MM.1S (cell line): Measurements from ENCODE around the gene SEMA4F.
A peak's percentile ranks its signal among the peaks of the same experiment; 100 is the strongest.

ENCODE experiments used
- DNase-seq: peaks from one replicate; pipeline ENCODE4 v3.0.0-alpha.2; 2015
- H2AFZ ChIP-seq: fragments of 300-600 bp; sonication (generic); 2 replicates; pipeline ENCODE4 v1.6.0; 2016; ENCODE audit warnings: antibody characterized with exemption, low read length
- H3F3A ChIP-seq: fragments of 300-600 bp; sonication (generic); 2 replicates; pipeline ENCODE4 v1.6.1; 2016; ENCODE audit warnings: mild to moderate bottlenecking, antibody characterized with exemption, low read length, moderate library complexity, mixed read lengths; ENCODE audit not compliant: insufficient read depth
- H3K27ac ChIP-seq: fragments of 300-600 bp; sonication (generic); 2 replicates; pipeline ENCODE4 v1.5.1; 2016; ENCODE audit warnings: mild to moderate bottlenecking, low read length
- H3K27me3 ChIP-seq: fragments of 300-600 bp; sonication (generic); replicated peaks from 2 replicates; pipeline ENCODE4 v1.6.0; 2016; ENCODE audit warnings: low read length; ENCODE audit not compliant: insufficient read depth
- H3K36me3 ChIP-seq: fragments of 300-600 bp; sonication (generic); replicated peaks from 2 replicates; pipeline ENCODE4 v1.6.1; 2016; ENCODE audit warnings: mild to moderate bottlenecking, low read length, mixed read lengths; ENCODE audit not compliant: insufficient read depth
- H3K4me1 ChIP-seq: fragments of 300-600 bp; sonication (generic); 2 replicates; pipeline ENCODE4 v1.6.1; 2016; ENCODE audit warnings: low read length, mixed read lengths
- H3K4me2 ChIP-seq: fragments of 300-600 bp; sonication (generic); 2 replicates; pipeline ENCODE4 v1.6.0; 2016; ENCODE audit warnings: low read depth, low read length
- H3K4me3 ChIP-seq: fragments of 300-600 bp; sonication (generic); 2 replicates; pipeline ENCODE4 v1.5.1; 2016; ENCODE audit warnings: low read length, mixed read lengths
- H3K79me2 ChIP-seq: fragments of 300-600 bp; sonication (generic); 2 replicates; pipeline ENCODE4 v1.6.1; 2016; ENCODE audit warnings: mixed run types, low read length, mixed read lengths
- H3K9ac ChIP-seq: fragments of 300-600 bp; sonication (generic); 2 replicates; pipeline ENCODE4 v1.6.1; 2016; ENCODE audit warnings: low read length, mixed read lengths
- H3K9me2 ChIP-seq: fragments of 300-600 bp; sonication (generic); replicated peaks from 2 replicates; pipeline ENCODE4 v1.6.1; 2016; ENCODE audit warnings: mild to moderate bottlenecking, low read length, mixed read lengths; ENCODE audit not compliant: insufficient read depth
- H3K9me3 ChIP-seq: fragments of 300-600 bp; sonication (generic); replicated peaks from 2 replicates; pipeline ENCODE4 v1.6.1; 2016; ENCODE audit warnings: mild to moderate bottlenecking, low read length, mixed read lengths; ENCODE audit not compliant: insufficient read depth
- H4K20me1 ChIP-seq: fragments of 300-600 bp; sonication (generic); 2 replicates; pipeline ENCODE4 v1.6.1; 2016; ENCODE audit warnings: mild to moderate bottlenecking, low read length, moderate library complexity, mixed read lengths; ENCODE audit not compliant: insufficient read depth
- EZH2 ChIP-seq: fragments of 300-600 bp; sonication (generic); optimal IDR thresholded peaks from 2 replicates; pipeline ENCODE3; 2017; ENCODE audit warnings: low read depth, mild to moderate bottlenecking, antibody characterized with exemption, low read length, mixed read lengths
- EZH2phosphoT487 ChIP-seq: fragments of 300-600 bp; sonication (generic); IDR thresholded peaks from 2 replicates; pipeline ENCODE4 v1.6.1; 2018; ENCODE audit warnings: antibody characterized with exemption, low read length
- TF ChIP-seq, protein P1 (sequence below): fragments of 300-600 bp; sonication (generic); IDR thresholded peaks from 2 replicates; pipeline ENCODE4 v1.5.1; 2016; ENCODE audit warnings: antibody characterized with exemption, low read length, mixed read lengths

The SEMA4F gene

DNA sequence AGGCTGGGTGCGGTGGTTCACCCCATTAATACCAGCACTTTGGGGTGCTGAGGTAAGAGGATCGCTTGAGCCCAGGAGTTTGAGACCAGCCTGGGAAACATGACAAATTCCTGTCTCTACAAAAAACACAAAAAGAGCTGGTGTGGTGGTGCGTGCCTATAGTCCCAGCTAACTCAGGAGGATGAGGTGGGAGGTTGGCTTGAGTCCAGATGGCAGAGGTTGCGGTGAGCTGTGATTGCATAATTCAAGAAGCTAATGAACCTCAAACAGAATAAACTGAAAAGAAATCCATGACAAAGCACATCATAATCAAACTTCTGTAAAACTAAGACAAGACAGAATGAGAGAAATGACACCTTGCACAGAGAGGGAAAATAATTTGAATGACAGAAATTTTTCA, 54.8 kb downstream of the SEMA4F start:
- TF ChIP-seq EZH2phosphoT487 (no peak), EZH2 (no peak)
- H3K4me2 ChIP-seq: no peak overlapping the region
- H2AFZ ChIP-seq: no peak overlapping the region
- no peak overlapping the region for H3K27ac ChIP-seq
- H3K9ac ChIP-seq: no peak overlapping the region
- H3F3A ChIP-seq: no peaks in the 10 kb centered on the region
- no peaks in the 10 kb centered on the region for H4K20me1 ChIP-seq
- no peak overlapping the region for H3K4me3 ChIP-seq
- no peaks in the 10 kb centered on the region for H3K36me3 ChIP-seq
- H3K79me2 ChIP-seq: no peaks in the 10 kb centered on the region
- H3K27me3 ChIP-seq: no peaks in the 10 kb centered on the region
- H3K4me1 ChIP-seq: no peaks in the 10 kb centered on the region
- no peak for DNase-seq
- H3K9me2 ChIP-seq: no peaks in the 10 kb centered on the region
- no peaks in the 10 kb centered on the region for H3K9me3 ChIP-seq

DNA sequence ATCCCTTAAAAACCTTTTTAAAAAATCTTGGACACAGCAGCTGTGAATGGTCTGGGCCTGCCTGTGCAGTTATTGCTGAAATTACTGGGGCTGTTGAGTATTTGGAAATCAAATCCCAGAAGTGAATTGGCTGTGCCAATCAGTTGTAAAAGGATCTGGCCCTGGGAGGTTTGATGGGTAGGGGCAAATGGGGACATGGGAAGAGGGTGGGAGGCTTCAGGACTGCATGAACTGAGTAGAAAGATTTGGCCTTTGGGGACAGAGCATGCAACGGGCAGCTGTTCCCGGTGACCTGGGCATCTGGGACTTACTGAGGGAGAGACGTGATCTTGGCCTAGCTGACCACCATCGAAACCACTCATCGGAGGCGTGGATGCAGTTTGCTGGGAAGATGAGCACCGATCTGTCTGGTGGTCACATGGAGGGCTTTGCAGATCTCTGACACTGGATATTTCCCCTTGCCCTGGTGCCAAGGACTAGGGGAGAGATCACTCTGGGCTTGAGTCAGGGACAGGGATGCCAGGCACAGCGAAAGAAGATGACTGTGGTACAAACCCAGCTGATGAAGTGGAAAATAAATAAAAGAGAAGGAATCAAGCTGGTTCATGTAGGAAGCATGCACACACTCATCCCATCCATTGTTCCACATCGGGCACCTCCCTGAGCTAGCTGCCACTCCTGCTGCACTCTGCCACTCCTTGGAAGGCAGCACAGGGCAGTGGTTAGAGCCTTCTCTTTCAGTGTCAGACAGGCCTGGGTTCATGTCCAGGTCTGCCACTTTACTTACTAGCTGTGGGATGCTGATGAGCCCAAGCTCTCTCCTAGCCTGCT, 58.4 kb downstream of the SEMA4F start:
- H3K36me3 ChIP-seq: no peaks in the 10 kb centered on the region
- H3K4me2 ChIP-seq: no peak overlapping the region
- DNase-seq: no peak
- H3K4me1 ChIP-seq: no peaks in the 10 kb centered on the region
- no peaks in the 10 kb centered on the region; the same call in 1 of the 2 replicates for H3K27me3 ChIP-seq
- H3K9me3 ChIP-seq: no peaks in the 10 kb centered on the region
- H2AFZ ChIP-seq: no peak overlapping the region
- TF ChIP-seq, protein P1, sequence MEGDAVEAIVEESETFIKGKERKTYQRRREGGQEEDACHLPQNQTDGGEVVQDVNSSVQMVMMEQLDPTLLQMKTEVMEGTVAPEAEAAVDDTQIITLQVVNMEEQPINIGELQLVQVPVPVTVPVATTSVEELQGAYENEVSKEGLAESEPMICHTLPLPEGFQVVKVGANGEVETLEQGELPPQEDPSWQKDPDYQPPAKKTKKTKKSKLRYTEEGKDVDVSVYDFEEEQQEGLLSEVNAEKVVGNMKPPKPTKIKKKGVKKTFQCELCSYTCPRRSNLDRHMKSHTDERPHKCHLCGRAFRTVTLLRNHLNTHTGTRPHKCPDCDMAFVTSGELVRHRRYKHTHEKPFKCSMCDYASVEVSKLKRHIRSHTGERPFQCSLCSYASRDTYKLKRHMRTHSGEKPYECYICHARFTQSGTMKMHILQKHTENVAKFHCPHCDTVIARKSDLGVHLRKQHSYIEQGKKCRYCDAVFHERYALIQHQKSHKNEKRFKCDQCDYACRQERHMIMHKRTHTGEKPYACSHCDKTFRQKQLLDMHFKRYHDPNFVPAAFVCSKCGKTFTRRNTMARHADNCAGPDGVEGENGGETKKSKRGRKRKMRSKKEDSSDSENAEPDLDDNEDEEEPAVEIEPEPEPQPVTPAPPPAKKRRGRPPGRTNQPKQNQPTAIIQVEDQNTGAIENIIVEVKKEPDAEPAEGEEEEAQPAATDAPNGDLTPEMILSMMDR: no peak
- TF ChIP-seq EZH2 (no peak), EZH2phosphoT487 (no peak)
- no peaks in the 10 kb centered on the region for H3K79me2 ChIP-seq
- H3F3A ChIP-seq: no peaks in the 10 kb centered on the region
- no peak overlapping the region for H3K9ac ChIP-seq
- no peak overlapping the region for H3K27ac ChIP-seq
- no peaks in the 10 kb centered on the region for H4K20me1 ChIP-seq
- H3K9me2 ChIP-seq: no peaks in the 10 kb centered on the region
- H3K4me3 ChIP-seq: no peak overlapping the region

DNA sequence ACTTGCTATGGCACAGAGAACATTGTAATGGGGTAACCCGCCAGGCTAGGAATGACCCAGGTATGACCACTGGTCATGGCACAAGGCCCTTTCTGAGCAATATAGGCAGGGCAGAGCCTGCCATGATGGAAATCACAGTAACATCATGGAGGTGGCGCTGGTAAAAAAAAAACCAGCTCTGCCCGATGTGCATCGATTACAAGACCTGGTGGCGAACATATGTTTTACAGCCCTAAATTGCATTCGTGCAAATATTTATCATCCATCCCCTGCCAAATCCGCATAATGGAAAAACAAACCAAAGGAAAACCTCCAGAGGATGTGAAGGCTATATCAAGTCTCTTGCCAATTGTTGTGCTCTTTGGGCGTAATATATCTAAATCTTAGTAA, 60.6 kb downstream of the SEMA4F start:
- no peak overlapping the region for H3K4me3 ChIP-seq

More for the DNA sequence above, 60.6 kb downstream of the SEMA4F start:
- Histone ChIP-seq H3K9me2 (no peaks in the 10 kb centered on the region), H3K4me2 (peak overlapping the region; percentile 81; the same call in 1 of the 2 replicates), H3K27me3 (no peaks in the 10 kb centered on the region; the same call in 1 of the 2 replicates), H3K27ac (no peak overlapping the region), H3K9ac (no peak overlapping the region), H3K79me2 (no peaks in the 10 kb centered on the region), H3K4me1 (no peaks in the 10 kb centered on the region), H4K20me1 (no peaks in the 10 kb centered on the region), H2AFZ (no peak overlapping the region), H3F3A (no peaks in the 10 kb centered on the region), H3K36me3 (no peaks in the 10 kb centered on the region), H3K9me3 (no peaks in the 10 kb centered on the region)
- DNase-seq: no peak
- TF ChIP-seq EZH2phosphoT487: no peak
- TF ChIP-seq EZH2: no peak
- TF ChIP-seq, protein P1: no peak
